SK-N-SH treated with all-trans-retinoic acid at 6 μM for 48 hours (cell line): Measurements from ENCODE around the gene MILR1.

Experiments
- ATAC-seq: fragments of 200-7000 bp; cut with Tn5 transposase; 3 replicates; pipeline ENCODE4 v1.9.1; 2020; ENCODE audit warnings: mild to moderate bottlenecking, moderate library complexity
- ARNTL ChIP-seq: fragments of 450-650 bp; formaldehyde crosslinking; IDR thresholded peaks from 2 replicates; pipeline ENCODE4 v1.5.0; 2020; ENCODE audit warnings: low read depth, mild to moderate bottlenecking, moderate library complexity, borderline replicate concordance
- BACH2 ChIP-seq: fragments of 250-450 bp; sonication (Bioruptor Pico); IDR thresholded peaks from 2 replicates; pipeline ENCODE4 v1.9.0; 2021; ENCODE audit warnings: mild to moderate bottlenecking, borderline replicate concordance
- CREB5 ChIP-seq: fragments of 250-450 bp; sonication (Bioruptor Pico); IDR thresholded peaks from 2 replicates; pipeline ENCODE4 v1.5.1; 2020; ENCODE audit warnings: low read depth, mild to moderate bottlenecking, moderate library complexity
- CSDC2 ChIP-seq: fragments of 250-450 bp; sonication (Bioruptor Pico); IDR thresholded peaks from 2 replicates; pipeline ENCODE4 v1.5.0; 2020; ENCODE audit warnings: mild to moderate bottlenecking, moderate library complexity
- CSRNP3 ChIP-seq: fragments of 250-450 bp; sonication (Bioruptor Pico); IDR thresholded peaks from 2 replicates; pipeline ENCODE4 v1.5.1; 2021; ENCODE audit warnings: mild to moderate bottlenecking, moderate library complexity
- ESRRG ChIP-seq: fragments of 250-450 bp; sonication (Bioruptor Pico); IDR thresholded peaks from 2 replicates; pipeline ENCODE4 v1.6.1; 2021; ENCODE audit warnings: mild to moderate bottlenecking
- GLIS3 ChIP-seq: fragments of 250-450 bp; sonication (Bioruptor Pico); IDR thresholded peaks from 2 replicates; pipeline ENCODE4 v1.5.0; 2020; ENCODE audit warnings: mild to moderate bottlenecking, moderate library complexity
- ISL1 ChIP-seq: fragments of 250-450 bp; sonication (Bioruptor Pico); IDR thresholded peaks from 2 replicates; pipeline ENCODE4 v2.1.2; 2022; ENCODE audit warnings: mild to moderate bottlenecking, moderate library complexity
- OSR1 ChIP-seq: fragments of 250-450 bp; sonication (Bioruptor Pico); IDR thresholded peaks from 2 replicates; pipeline ENCODE4 v1.8.0; 2022; ENCODE audit warnings: moderate library complexity, mild to moderate bottlenecking, inconsistent platforms
- POU6F1 ChIP-seq: fragments of 250-450 bp; sonication (Bioruptor Pico); IDR thresholded peaks from 2 replicates; pipeline ENCODE4 v1.8.0; 2021; ENCODE audit warnings: low read depth, mild to moderate bottlenecking, moderate library complexity, borderline replicate concordance
- PPARA ChIP-seq: fragments of 250-450 bp; sonication (Bioruptor Pico); IDR thresholded peaks from 2 replicates; pipeline ENCODE4 v1.5.0; 2020; ENCODE audit warnings: mild to moderate bottlenecking, borderline replicate concordance
- SNAI2 ChIP-seq: fragments of 250-450 bp; sonication (Bioruptor Pico); IDR thresholded peaks from 2 replicates; pipeline ENCODE4 v1.5.0; 2020; ENCODE audit warnings: mild to moderate bottlenecking, moderate library complexity
- TCF4 ChIP-seq: fragments of 250-450 bp; sonication (Bioruptor Pico); IDR thresholded peaks from 2 replicates; pipeline ENCODE4 v1.8.0; 2021; ENCODE audit warnings: mild to moderate bottlenecking, moderate library complexity, borderline replicate concordance
- TOX ChIP-seq: fragments of 250-450 bp; sonication (Bioruptor Pico); IDR thresholded peaks from 2 replicates; pipeline ENCODE4 v1.8.0; 2021; ENCODE audit warnings: mild to moderate bottlenecking, moderate library complexity, borderline replicate concordance
- TSHZ2 ChIP-seq: fragments of 250-450 bp; sonication (Bioruptor Pico); IDR thresholded peaks from 2 replicates; pipeline ENCODE4 v1.5.0; 2020; ENCODE audit warnings: mild to moderate bottlenecking, moderate library complexity
- ZC3H10 ChIP-seq: fragments of 250-450 bp; sonication (Bioruptor Pico); IDR thresholded peaks from 2 replicates; pipeline ENCODE4 v1.5.1; 2021; ENCODE audit warnings: mild to moderate bottlenecking, moderate library complexity
- ZFP3 ChIP-seq: fragments of 250-450 bp; sonication (Bioruptor Pico); IDR thresholded peaks from 2 replicates; pipeline ENCODE4 v1.5.0; 2020; ENCODE audit warnings: mild to moderate bottlenecking, moderate library complexity
- ZFP30 ChIP-seq: fragments of 450-650 bp; formaldehyde crosslinking; IDR thresholded peaks from 2 replicates; pipeline ENCODE4 v1.5.0; 2022; ENCODE audit warnings: mild to moderate bottlenecking, moderate library complexity
- ZNF565 ChIP-seq: fragments of 450-650 bp; formaldehyde crosslinking; conservative IDR thresholded peaks from 2 replicates; pipeline ENCODE4 v1.5.0; 2020; ENCODE audit warnings: low read depth, mild to moderate bottlenecking, moderate library complexity
- ZNF70 ChIP-seq: fragments of 450-650 bp; formaldehyde crosslinking; IDR thresholded peaks from 2 replicates; pipeline ENCODE4 v1.5.0; 2020; ENCODE audit warnings: mild to moderate bottlenecking, moderate library complexity
- ZNF8 ChIP-seq: fragments of 450-650 bp; formaldehyde crosslinking; IDR thresholded peaks from 2 replicates; pipeline ENCODE4 v1.5.0; 2020; ENCODE audit warnings: mild to moderate bottlenecking, moderate library complexity

MILR1 gene

GRCh38 chr17:64506576-64507412 is 57.9 kb downstream of the MILR1 start, which contains the start of gene CEP95 (continued):
- TF ChIP-seq CREB5 (no peak), ZNF8 (CRISPR knock-in tag) (no peak), ZFP30 (CRISPR knock-in tag) (no peak), PPARA (CRISPR knock-in tag) (no peak), ZFP3 (CRISPR knock-in tag) (peak; percentile 98), GLIS3 (CRISPR knock-in tag) (no peak), OSR1 (no peak), TSHZ2 (CRISPR knock-in tag) (no peak), ZNF70 (CRISPR knock-in tag) (no peak)

GRCh38 chr17:64507413-64507782 is 58.5 kb downstream of the MILR1 start:
- ATAC-seq, result peak; percentile 61
- TF ChIP-seq ESRRG (CRISPR knock-in tag), result no peak
- no peak for TF ChIP-seq ZC3H10 (CRISPR knock-in tag)
- TF ChIP-seq ZFP30 (CRISPR knock-in tag), result no peak
- no peak for TF ChIP-seq ZFP3 (CRISPR knock-in tag)
- TF ChIP-seq GLIS3 (CRISPR knock-in tag), result no peak

- no peak for TF ChIP-seq CSDC2
- no peak for TF ChIP-seq ZNF565
- no peak for TF ChIP-seq OSR1
- TF ChIP-seq PPARA (CRISPR knock-in tag), result no peak
- no peak for TF ChIP-seq CREB5
- TF ChIP-seq BACH2 (CRISPR knock-in tag), result no peak
- no peak for TF ChIP-seq ZNF8 (CRISPR knock-in tag)
- TF ChIP-seq SNAI2, result no peak
- TF ChIP-seq POU6F1, result no peak
- TF ChIP-seq CSRNP3 (CRISPR knock-in tag), result no peak
- TF ChIP-seq TCF4 (CRISPR knock-in tag), result no peak
- no peak for TF ChIP-seq ZFP3 (CRISPR knock-in tag)
- no peak for TF ChIP-seq ZFP30 (CRISPR knock-in tag)
- TF ChIP-seq TOX, result no peak
- no peak for TF ChIP-seq ZC3H10 (CRISPR knock-in tag)
- TF ChIP-seq ISL1 (CRISPR knock-in tag), result no peak
- no peak for TF ChIP-seq ARNTL (CRISPR knock-in tag)
- no peak for TF ChIP-seq GLIS3 (CRISPR knock-in tag)
- no peak for ATAC-seq
Observed at GRCh38 chr17:64508683-64509082, 59.8 kb downstream of the MILR1 start.
